GM23338 (cell line): ENCODE results near the gene KLHDC8B. TPM values are rescaled to one million over a fixed set of nuclear protein-coding genes. Genes with fewer than 3 reads are reported as not detected.

Source experiments
- ATAC-seq: fragments of 200-7000 bp; cut with Tn5 transposase; 3 replicates; pipeline ENCODE4 v1.9.1; 2020
- DNase-seq: peaks from one replicate; pipeline ENCODE4 v3.0.0-alpha.2; 2015; ENCODE audit warnings: low spot score
- H2AFZ ChIP-seq: fragments of 200-600 bp; sonication (generic); 2 replicates; pipeline ENCODE4 v1.8.0; 2016; ENCODE audit warnings: antibody characterized with exemption, mild to moderate bottlenecking, moderate library complexity
- H3F3A ChIP-seq: fragments of 200-600 bp; sonication (generic); replicated peaks from 2 replicates; pipeline ENCODE4 v1.8.0; 2017; ENCODE audit warnings: antibody characterized with exemption, mixed run types, low read depth
- H3K27ac ChIP-seq: fragments of 200-600 bp; sonication (generic); 2 replicates; pipeline ENCODE4 v1.6.1; 2016; ENCODE audit warnings: low read depth
- H3K27me3 ChIP-seq: fragments of 200-600 bp; sonication (generic); 2 replicates; pipeline ENCODE4 v1.8.0; 2016; ENCODE audit warnings: mild to moderate bottlenecking, mixed run types, moderate library complexity; ENCODE audit not compliant: insufficient read depth
- H3K36me3 ChIP-seq: fragments of 200-600 bp; sonication (generic); 2 replicates; pipeline ENCODE4 v1.8.0; 2016; ENCODE audit warnings: mild to moderate bottlenecking; ENCODE audit not compliant: insufficient read depth
- H3K4me1 ChIP-seq: fragments of 200-600 bp; sonication (generic); 2 replicates; pipeline ENCODE4 v1.8.0; 2016; ENCODE audit warnings: mild to moderate bottlenecking, moderate library complexity; ENCODE audit not compliant: insufficient read depth
- H3K4me2 ChIP-seq: fragments of 200-600 bp; sonication (generic); 2 replicates; pipeline ENCODE4 v1.7.1; 2017; ENCODE audit warnings: mixed run types
- H3K4me3 ChIP-seq: fragments of 200-600 bp; sonication (generic); 2 replicates; pipeline ENCODE4 v1.6.1; 2016; ENCODE audit warnings: mixed run types
- H3K79me2 ChIP-seq: fragments of 200-600 bp; sonication (generic); replicated peaks from 2 replicates; pipeline ENCODE4 v1.8.0; 2017; ENCODE audit warnings: mild to moderate bottlenecking; ENCODE audit not compliant: insufficient read depth
- H3K9me2 ChIP-seq: fragments of 200-600 bp; sonication (generic); 2 replicates; pipeline ENCODE4 v1.8.0; 2017; ENCODE audit not compliant: insufficient read depth
- H4K20me1 ChIP-seq: fragments of 200-600 bp; sonication (generic); replicated peaks from 2 replicates; pipeline ENCODE4 v1.8.0; 2017; ENCODE audit warnings: mild to moderate bottlenecking; ENCODE audit not compliant: insufficient read depth
- H3K27ac Mint-ChIP-seq: 2 replicates; pipeline ENCODE4 v1.8.0; 2020; ENCODE audit warnings: inconsistent platforms, mild to moderate bottlenecking, moderate library complexity, mixed read lengths
- H3K27me3 Mint-ChIP-seq: 3 replicates; pipeline ENCODE4 v1.8.0; 2022; ENCODE audit warnings: low read depth, mild to moderate bottlenecking, moderate library complexity, mixed read lengths, inconsistent platforms; ENCODE audit not compliant: insufficient read depth, poor library complexity
- H3K36me3 Mint-ChIP-seq: 3 replicates; pipeline ENCODE4 v1.8.0; 2021; ENCODE audit warnings: low read depth, mild to moderate bottlenecking, inconsistent platforms, moderate library complexity, mixed read lengths
- H3K4me1 Mint-ChIP-seq: 3 replicates; pipeline ENCODE4 v1.8.0; 2020; ENCODE audit warnings: mild to moderate bottlenecking, inconsistent platforms, mixed read lengths
- H3K4me3 Mint-ChIP-seq: 3 replicates; pipeline ENCODE4 v1.8.0; 2021; ENCODE audit warnings: moderate library complexity, mild to moderate bottlenecking, inconsistent platforms, mixed read lengths
- H3K9me3 Mint-ChIP-seq: 3 replicates; pipeline ENCODE4 v1.8.0; 2020; ENCODE audit warnings: moderate library complexity, mild to moderate bottlenecking, inconsistent platforms, mixed read lengths
- CREB1 ChIP-seq: fragments of 250-450 bp; sonication (Bioruptor Pico); IDR thresholded peaks from 2 replicates; pipeline ENCODE4 v1.5.0; 2020; ENCODE audit warnings: low read depth, mild to moderate bottlenecking, moderate library complexity
- EZH2 ChIP-seq: fragments of 200-600 bp; sonication (generic); IDR thresholded peaks from one replicate; pipeline ENCODE4 v1.8.0; 2017; ENCODE audit warnings: antibody characterized with exemption, mild to moderate bottlenecking, low read depth; ENCODE audit not compliant: unreplicated experiment
- EZH2phosphoT487 ChIP-seq: fragments of 200-600 bp; sonication (generic); IDR thresholded peaks from one replicate; pipeline ENCODE4 v1.8.1; 2018; ENCODE audit warnings: antibody characterized with exemption; ENCODE audit not compliant: unreplicated experiment
- JUNB ChIP-seq: IDR thresholded peaks from one replicate; pipeline ENCODE4 v1.6.1; 2016; ENCODE audit warnings: antibody characterized with exemption; ENCODE audit not compliant: unreplicated experiment
- NANOG ChIP-seq: IDR thresholded peaks from 2 replicates; pipeline ENCODE4 v1.6.1; 2016; ENCODE audit warnings: antibody characterized with exemption, borderline replicate concordance
- POLR2AphosphoS5 ChIP-seq: IDR thresholded peaks from 2 replicates; pipeline ENCODE4 v1.6.1; 2016; ENCODE audit warnings: antibody characterized with exemption, low read depth
- ZNF114 ChIP-seq: fragments of 250-450 bp; sonication (Bioruptor Pico); IDR thresholded peaks from 2 replicates; pipeline ENCODE4 v1.5.0; 2020; ENCODE audit warnings: mild to moderate bottlenecking, moderate library complexity
- ZNF331 ChIP-seq: fragments of 250-450 bp; sonication (Bioruptor Pico); IDR thresholded peaks from 2 replicates; pipeline ENCODE4 v1.5.0; 2020; ENCODE audit warnings: low read depth, mild to moderate bottlenecking, moderate library complexity
- ZNF462 ChIP-seq: fragments of 250-450 bp; sonication (Bioruptor Pico); IDR thresholded peaks from 2 replicates; pipeline ENCODE4 v1.5.0; 2020; ENCODE audit warnings: mild to moderate bottlenecking, moderate library complexity
- polyA plus RNA-seq: library from polyadenylated mRNA; unstranded; fragments of >200 nt; fragmentation: Nextera tagmentation; extraction: Ambion mirVana; gene quantifications from 2 replicates; pipeline ENCODE4 v1.2.1, GENCODE V29; 2016
- total RNA-seq: library from RNA; depleted of rRNA; stranded (reverse); fragments of >200 nt; shearing (Covaris generic); gene quantifications from 2 replicates; pipeline ENCODE4 v1.2.3, GENCODE V29; 2014
- TF ChIP-seq, protein P1 (sequence below), 2 experiments: fragments of 200-600 bp in 1 of 2; sonication (generic) in 1 of 2; conservative IDR thresholded peaks; 2 replicates each; pipeline versions ENCODE4 v1.5.1 to v1.6.1; 2016 to 2017; ENCODE audit warnings: antibody characterized with exemption in 2 of 2, low read depth in 2 of 2, mild to moderate bottlenecking in 2 of 2, moderate library complexity in 1 of 2
- TF ChIP-seq, protein P2 (sequence below): IDR thresholded peaks from one replicate; pipeline ENCODE4 v1.6.1; 2018; ENCODE audit warnings: antibody characterized with exemption; ENCODE audit not compliant: unreplicated experiment
- TF ChIP-seq, protein P3 (sequence below): IDR thresholded peaks from 2 replicates; pipeline ENCODE4 v1.6.1; 2016; ENCODE audit warnings: antibody characterized with exemption

The KLHDC8B gene
- total and polyA plus RNA-seq, 2 experiments from 2014 or later, result 4.7 to 11.1 TPM

DNA sequence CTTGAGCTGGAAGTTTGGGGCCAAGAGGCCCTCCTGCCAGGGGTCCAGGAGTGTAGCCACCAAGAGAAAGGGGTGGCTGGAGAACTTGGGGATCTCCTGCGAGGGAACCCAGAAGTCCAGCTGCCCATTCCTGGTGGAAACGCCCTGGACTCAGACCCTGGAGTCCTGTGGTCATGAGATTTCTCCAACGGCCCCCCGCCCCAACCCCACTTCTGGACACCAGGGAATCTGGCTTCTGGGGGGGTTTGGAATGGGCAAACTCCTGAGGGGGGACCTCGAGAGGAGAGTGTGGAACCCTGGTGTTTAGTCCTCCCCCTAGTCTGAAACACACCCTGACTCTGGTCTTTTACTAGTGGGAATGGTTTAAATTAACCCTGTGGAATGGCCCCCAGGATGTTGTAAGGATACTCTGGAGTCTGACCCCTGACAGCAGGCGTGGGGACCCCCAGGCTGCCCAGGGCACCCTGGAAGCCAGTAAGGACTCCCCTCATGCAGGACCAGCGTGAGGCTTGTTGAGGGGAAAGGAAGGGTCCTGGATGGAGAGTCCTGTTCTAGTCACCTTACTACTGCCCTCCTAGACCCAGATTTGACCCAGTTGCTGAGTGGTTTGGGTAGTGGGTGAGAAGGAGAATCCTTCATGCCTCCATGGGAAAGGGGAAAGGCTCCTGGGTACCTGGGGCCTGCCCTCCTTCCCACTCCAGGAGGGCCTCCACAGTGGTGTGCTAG, 540 bp downstream of the KLHDC8B start (continued):
- TF ChIP-seq ZNF462 (CRISPR knock-in tag), result no peak

DNA sequence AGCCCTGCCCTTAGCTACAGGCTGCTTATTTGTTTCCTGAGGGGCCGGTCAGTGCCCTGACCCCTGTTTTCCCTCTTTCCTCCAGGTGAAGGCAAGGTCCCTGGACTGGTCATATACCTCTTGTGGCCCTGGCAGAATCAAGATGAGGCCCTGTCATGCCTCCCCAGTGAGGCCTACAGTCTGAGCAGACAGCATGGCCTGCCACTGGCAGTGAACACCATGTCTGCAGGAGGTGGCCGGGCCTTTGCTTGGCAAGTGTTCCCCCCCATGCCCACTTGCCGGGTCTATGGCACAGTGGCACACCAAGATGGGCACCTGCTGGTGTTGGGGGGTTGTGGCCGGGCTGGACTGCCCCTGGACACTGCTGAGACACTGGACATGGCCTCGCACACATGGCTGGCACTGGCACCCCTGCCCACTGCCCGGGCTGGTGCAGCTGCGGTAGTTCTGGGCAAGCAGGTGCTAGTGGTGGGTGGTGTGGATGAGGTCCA, 1.2 kb downstream of the KLHDC8B start:
- Mint-ChIP-seq H3K36me3 (peaks cover 2% of the 10 kb centered on the region; the same call in 1 of the 3 replicates), H3K27me3 (peaks cover 9% of the 10 kb centered on the region), H3K4me3 (peak overlapping the region; percentile 21; the same call in 2 of the 3 replicates), H3K27ac (no peak overlapping the region), H3K9me3 (no peaks in the 10 kb centered on the region), H3K4me1 (peaks cover 21% of the 10 kb centered on the region)
- no peak for ATAC-seq
- Histone ChIP-seq H3K27ac (no peak overlapping the region), H3K27me3 (no peaks in the 10 kb centered on the region), H3K79me2 (no peaks in the 10 kb centered on the region), H3K9me2 (no peaks in the 10 kb centered on the region), H3K4me3 (no peak overlapping the region), H3K4me2 (peak overlapping the region; percentile 96; the same call in 1 of the 2 replicates), H3F3A (no peaks in the 10 kb centered on the region), H3K4me1 (peaks cover 9% of the 10 kb centered on the region), H4K20me1 (no peaks in the 10 kb centered on the region), H2AFZ (no peak overlapping the region), H3K36me3 (no peaks in the 10 kb centered on the region)
- DNase-seq, result no peak
- TF ChIP-seq EZH2phosphoT487, result no peak
- TF ChIP-seq CREB1 (CRISPR knock-in tag), result no peak
- TF ChIP-seq, protein P1, sequence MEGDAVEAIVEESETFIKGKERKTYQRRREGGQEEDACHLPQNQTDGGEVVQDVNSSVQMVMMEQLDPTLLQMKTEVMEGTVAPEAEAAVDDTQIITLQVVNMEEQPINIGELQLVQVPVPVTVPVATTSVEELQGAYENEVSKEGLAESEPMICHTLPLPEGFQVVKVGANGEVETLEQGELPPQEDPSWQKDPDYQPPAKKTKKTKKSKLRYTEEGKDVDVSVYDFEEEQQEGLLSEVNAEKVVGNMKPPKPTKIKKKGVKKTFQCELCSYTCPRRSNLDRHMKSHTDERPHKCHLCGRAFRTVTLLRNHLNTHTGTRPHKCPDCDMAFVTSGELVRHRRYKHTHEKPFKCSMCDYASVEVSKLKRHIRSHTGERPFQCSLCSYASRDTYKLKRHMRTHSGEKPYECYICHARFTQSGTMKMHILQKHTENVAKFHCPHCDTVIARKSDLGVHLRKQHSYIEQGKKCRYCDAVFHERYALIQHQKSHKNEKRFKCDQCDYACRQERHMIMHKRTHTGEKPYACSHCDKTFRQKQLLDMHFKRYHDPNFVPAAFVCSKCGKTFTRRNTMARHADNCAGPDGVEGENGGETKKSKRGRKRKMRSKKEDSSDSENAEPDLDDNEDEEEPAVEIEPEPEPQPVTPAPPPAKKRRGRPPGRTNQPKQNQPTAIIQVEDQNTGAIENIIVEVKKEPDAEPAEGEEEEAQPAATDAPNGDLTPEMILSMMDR (conservative IDR thresholded peaks at IDR 0.05; ENCODE audit: low read depth in 2 of 2), result no peak
- no peak for TF ChIP-seq EZH2
- TF ChIP-seq JUNB, result no peak
- no peak for TF ChIP-seq NANOG
- no peak for TF ChIP-seq ZNF331 (CRISPR knock-in tag)
- TF ChIP-seq, protein P2, sequence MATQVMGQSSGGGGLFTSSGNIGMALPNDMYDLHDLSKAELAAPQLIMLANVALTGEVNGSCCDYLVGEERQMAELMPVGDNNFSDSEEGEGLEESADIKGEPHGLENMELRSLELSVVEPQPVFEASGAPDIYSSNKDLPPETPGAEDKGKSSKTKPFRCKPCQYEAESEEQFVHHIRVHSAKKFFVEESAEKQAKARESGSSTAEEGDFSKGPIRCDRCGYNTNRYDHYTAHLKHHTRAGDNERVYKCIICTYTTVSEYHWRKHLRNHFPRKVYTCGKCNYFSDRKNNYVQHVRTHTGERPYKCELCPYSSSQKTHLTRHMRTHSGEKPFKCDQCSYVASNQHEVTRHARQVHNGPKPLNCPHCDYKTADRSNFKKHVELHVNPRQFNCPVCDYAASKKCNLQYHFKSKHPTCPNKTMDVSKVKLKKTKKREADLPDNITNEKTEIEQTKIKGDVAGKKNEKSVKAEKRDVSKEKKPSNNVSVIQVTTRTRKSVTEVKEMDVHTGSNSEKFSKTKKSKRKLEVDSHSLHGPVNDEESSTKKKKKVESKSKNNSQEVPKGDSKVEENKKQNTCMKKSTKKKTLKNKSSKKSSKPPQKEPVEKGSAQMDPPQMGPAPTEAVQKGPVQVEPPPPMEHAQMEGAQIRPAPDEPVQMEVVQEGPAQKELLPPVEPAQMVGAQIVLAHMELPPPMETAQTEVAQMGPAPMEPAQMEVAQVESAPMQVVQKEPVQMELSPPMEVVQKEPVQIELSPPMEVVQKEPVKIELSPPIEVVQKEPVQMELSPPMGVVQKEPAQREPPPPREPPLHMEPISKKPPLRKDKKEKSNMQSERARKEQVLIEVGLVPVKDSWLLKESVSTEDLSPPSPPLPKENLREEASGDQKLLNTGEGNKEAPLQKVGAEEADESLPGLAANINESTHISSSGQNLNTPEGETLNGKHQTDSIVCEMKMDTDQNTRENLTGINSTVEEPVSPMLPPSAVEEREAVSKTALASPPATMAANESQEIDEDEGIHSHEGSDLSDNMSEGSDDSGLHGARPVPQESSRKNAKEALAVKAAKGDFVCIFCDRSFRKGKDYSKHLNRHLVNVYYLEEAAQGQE, result no peak
- no peak for TF ChIP-seq POLR2AphosphoS5
- TF ChIP-seq ZNF114, result no peak
- TF ChIP-seq, protein P3, sequence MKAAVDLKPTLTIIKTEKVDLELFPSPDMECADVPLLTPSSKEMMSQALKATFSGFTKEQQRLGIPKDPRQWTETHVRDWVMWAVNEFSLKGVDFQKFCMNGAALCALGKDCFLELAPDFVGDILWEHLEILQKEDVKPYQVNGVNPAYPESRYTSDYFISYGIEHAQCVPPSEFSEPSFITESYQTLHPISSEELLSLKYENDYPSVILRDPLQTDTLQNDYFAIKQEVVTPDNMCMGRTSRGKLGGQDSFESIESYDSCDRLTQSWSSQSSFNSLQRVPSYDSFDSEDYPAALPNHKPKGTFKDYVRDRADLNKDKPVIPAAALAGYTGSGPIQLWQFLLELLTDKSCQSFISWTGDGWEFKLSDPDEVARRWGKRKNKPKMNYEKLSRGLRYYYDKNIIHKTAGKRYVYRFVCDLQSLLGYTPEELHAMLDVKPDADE, result no peak
